Kasumi-1 (cell line): Measurements from ENCODE around the gene NQO2.
A peak's percentile ranks its signal among the peaks of the same experiment; 100 is the strongest.
"Not testable (repeated sequence)": the region's sequence is repeated elsewhere in the genome, so short reads cannot be mapped to it uniquely, and the experiment has no call there.

ENCODE experiments used
- DNase-seq, 2 experiments: peaks; one replicate each; lab custom pipeline; 2025; lab: John Stamatoyannopoulos, UW

NQO2 gene

DNA sequence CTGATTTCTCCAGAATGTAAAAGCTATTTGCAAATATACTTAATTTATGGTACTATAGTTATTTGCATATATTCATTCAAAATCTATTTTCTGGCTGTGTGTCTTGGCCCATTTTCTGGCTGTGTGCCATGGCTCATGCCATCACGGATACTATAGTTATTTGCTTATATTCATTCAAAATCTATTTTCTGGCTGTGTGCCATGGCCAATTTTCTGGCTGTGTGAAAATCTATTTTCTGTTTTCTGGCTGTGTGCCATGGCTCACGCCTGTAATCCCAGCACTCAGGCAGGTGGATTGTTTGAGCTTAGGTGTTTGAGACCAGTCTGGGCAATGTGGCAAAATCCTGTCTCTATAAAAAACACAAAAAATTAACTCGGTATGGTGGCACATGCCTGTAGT, 39.7 kb downstream of the NQO2 start:
- no peak for DNase-seq

- no peak for DNase-seq
Observed at GRCh38 chr6:3041147-3041546, 41.5 kb downstream of the NQO2 start.

GRCh38 chr6:3041606-3042005, 41.9 kb downstream of the NQO2 start:
- DNase-seq = no peak

- no peak for DNase-seq
Observed at GRCh38 chr6:3045369-3045768, 45.7 kb downstream of the NQO2 start.

DNA sequence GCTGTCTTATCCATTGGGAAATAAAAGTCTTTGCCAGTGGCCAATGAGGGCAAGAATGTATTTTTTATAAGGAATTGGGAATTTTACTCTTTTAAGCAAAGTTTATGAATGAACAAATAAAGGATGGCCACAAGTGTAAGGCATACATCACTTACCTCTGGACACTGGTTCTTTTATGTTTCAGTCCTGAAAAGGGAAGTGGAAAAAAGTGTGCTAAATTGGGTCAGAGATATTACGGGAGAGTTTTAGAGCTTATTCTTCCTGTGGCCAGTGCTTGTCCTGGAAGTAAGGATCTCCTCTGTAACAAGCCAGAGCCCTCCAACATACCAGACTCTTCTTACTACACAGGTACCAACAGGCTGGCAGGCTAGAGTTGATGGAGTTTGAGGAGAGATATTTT, 46.1 kb downstream of the NQO2 start:
- DNase-seq = no peak

GRCh38 chr6:3046295-3046694, 46.6 kb downstream of the NQO2 start:
- DNase-seq = no peak

DNA sequence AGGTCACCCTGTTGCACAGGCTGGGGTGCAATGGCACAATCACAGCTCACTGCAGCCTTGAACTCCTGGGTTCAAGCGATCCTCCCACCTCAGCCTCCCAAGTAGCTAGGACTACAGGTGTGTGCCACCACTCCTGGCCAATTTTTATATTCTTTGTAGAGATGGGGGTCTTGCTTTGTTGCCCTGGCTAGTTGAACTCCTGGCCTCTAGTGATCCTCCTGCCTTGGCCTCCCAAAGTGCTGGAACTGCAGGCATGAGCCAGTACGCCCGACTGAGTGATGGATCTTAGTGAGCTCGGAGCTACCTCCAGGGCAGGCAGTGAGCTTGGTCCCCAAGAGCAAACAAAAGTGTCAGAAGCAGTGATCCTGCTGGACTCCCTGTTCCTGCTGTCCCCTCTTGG, 48.3 kb downstream of the NQO2 start:
- DNase-seq = not testable (repeated sequence)

DNA sequence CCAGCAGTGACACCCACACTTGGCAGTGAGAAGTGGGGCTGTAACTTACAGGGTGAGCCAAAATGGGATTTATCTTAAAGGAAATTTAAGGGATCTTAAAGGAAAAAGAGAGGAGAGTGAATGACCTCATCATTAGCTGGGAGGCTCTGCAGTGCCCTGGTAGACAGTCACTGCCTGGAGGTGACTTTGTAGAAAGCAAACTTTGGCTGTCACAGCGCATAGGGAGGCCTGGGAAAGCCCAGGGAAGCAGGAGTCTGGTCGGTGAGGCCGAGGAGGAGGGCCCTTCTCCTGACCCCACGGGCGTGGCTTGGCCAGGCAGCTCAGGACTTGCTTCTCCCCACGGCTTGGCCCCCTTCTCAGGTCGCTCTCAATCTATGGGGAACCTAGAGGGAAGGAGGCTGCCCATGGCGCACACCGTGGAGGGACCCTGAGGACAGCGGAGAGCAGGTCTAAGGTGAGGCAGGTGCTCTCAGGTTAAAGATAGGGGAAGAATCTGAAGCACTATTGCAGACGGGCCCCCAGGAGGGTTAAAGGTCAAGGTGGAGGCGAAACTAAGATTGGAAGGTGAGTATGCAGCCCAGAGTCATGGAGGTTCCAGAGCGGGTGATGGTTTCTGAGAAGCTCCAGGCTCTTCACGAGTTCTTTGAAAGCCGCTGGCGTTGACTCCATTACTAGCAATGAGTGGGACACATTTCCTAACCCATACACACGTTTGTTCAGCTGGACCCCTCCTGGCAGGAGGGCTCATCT, 53.0 kb downstream of the NQO2 start:
- no peak for DNase-seq

DNA sequence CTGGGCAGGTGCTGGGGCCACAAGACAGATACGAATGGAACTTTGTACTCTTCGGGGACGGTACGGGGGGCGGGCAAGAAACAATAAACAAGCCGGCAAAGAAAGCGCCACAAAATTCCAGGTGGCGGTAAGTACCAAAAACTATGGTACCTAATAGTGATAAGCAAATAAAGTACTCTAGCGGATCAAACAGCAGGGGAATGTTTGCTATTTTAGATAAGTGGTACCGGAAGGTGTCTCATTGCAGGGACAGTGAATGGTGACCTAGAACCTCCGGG, 53.5 kb downstream of the NQO2 start:
- DNase-seq = no peak

GRCh38 chr6:3054229-3055157, 54.8 kb downstream of the NQO2 start:
- not testable (repeated sequence) for DNase-seq

DNA sequence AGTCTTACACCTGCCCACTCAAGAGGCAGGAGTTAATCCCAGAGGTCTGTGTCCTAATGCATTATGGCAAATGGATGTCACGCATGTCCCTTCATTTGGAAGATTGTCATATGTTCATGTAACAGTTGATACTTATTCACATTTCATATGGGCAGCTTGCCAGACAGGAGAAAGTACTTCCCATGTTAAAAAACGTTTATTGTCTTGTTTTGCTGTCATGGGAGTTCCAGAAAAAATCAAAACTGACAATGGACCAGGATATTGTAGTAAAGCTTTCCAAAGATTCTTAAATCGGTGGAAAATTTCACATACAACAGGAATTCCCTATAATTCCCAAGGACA, 55.4 kb downstream of the NQO2 start:
- DNase-seq = not testable (repeated sequence)

DNA sequence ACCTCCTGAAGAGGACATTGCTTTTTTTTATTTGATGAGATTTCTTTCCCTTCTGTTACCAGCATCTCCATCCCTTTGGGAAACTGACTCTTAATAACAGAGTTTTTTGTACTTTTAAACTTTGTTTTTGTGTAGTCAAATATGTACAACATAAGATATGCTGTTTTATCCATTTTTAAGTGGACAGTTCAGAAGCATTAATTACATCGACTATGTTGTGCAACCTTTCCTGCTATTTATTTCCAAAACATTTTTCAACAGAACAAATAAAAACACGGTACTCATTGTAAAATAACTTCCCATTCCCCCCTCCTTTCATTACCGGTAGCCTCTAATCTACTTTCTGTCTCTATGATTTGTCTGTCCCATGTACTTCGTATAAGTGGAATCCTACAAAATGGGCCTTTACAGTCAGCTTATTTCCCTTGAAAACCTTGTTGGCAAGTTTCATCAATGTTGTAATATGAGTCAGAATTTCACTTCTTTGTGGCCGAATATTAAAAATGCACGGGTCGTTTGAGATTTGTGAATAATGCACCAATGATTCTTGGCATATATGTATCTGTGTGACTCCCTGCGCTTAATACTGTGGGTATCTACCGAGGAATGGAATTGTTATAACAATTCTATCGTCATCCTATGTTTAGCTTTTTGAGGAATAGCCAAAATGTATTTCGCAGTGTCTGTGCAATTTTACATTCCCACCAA, 57.5 kb downstream of the NQO2 start:
- no peak for DNase-seq

GRCh38 chr6:3058957-3059356, 59.3 kb downstream of the NQO2 start:
- DNase-seq = no peak

- DNase-seq = not testable (repeated sequence)
Observed at GRCh38 chr6:3060092-3060491, 60.4 kb downstream of the NQO2 start.

DNA sequence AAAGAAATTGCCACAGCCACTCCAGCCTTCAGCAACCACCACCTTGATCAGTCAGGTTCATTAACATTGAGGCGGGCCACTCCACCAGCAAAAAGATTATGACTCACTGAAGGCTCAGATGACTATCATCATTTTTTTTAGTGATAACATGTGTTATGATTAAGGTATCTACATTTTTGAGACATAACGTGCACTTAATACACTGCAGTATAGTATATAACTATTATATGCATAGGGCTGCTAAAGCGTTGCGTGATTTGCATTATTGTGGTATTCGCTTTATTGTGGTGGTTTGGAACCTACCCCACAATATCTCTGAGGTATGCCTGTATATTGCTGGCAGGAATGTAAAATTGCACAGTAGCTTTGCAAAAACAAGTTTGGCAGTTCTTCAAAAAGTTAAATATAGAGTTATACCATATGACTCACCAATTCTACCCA, 61.8 kb downstream of the NQO2 start:
- no peak for DNase-seq

DNA sequence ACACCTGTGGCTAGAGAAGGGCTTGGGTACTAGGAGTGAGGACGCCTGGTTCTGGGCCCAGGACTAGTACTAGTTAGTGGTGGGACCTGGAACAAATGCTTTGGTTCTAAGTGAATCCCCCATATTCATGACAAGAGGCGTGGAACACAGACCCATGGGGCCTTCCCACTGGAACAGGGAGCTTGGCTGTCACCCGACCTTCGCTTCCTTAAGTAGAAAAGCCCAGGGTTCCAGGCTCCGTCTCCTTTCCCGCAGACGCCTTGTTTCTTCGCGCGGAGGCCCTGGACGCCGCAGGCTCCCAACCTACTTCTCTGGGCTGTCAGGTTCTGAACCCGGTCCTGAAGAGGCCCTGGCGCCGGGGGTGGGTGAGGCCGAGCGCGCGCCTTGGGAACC, 63.6 kb downstream of the NQO2 start:
- not testable (repeated sequence) for DNase-seq

GRCh38 chr6:3063733-3064700, 64.3 kb downstream of the NQO2 start:
- DNase-seq = peak; percentile 91 to 92

GRCh38 chr6:3068329-3069214, 68.9 kb downstream of the NQO2 start, which contains the start of gene RIPK1:
RIPK1 (plus strand) TSS chr6:3068494; CDS start chr6:3076824, 8,330 bp downstream.
- peak; percentile 83 to 85 for DNase-seq
